GM12878 (cell line): ENCODE results near the gene TRAPPC2B. TPM values are rescaled to one million over a fixed set of nuclear protein-coding genes. Genes with fewer than 3 reads are reported as not detected.

Experiments used
- ATAC-seq: fragments of 200-7000 bp; cut with Tn5 transposase; 3 replicates; pipeline ENCODE4 v1.9.1; 2020; ENCODE audit warnings: mild to moderate bottlenecking, moderate library complexity
- BruUV-seq: library from RNA; stranded (reverse); fragments of 400-500 nt; replicated peaks from 2 replicates; lab custom pipeline; 2021; lab: Mats Ljungman, UMichigan
- CTCF ChIA-PET: fragments of 300-600 bp; sonication (Branson Sonifier 250); formaldehyde crosslinking; extraction: SDS; loops from one replicate; lab custom pipeline; 2021; ENCODE audit warnings: inconsistent platforms; lab: Yijun Ruan, JAX
- POLR2A ChIA-PET: fragments of 350-600 bp; formaldehyde crosslinking; extraction: SDS; loops from one replicate; lab custom pipeline; 2021; ENCODE audit warnings: inconsistent platforms; lab: Charles Lee
- RAD21 ChIA-PET: fragments of 300-600 bp; sonication (Branson Sonifier 250); formaldehyde crosslinking; loops from one replicate; lab custom pipeline; 2023; ENCODE audit warnings: antibody characterized with exemption; ENCODE audit not compliant: unreplicated experiment; lab: Charles Lee
- SMC1A ChIA-PET: fragments of 300-600 bp; sonication (Branson Sonifier 250); formaldehyde crosslinking; loops from one replicate; lab custom pipeline; 2023; ENCODE audit not compliant: unreplicated experiment, uncharacterized antibody; lab: Charles Lee
- DNase-seq: peaks from one replicate; pipeline ENCODE4 v3.0.0-alpha.2; 2011; ENCODE audit warnings: low read depth, low spot score
- FAIRE-seq: peaks from 3 replicates; lab custom pipeline; 2011; peaks lifted over from hg19 to GRCh38; lab: Jason Lieb, UNC
- H2AFZ ChIP-seq: 2 replicates; pipeline ENCODE4 v1.6.0; 2011; ENCODE audit warnings: low read depth, low read length, control low read depth; ENCODE audit not compliant: control insufficient read depth
- H3K27ac ChIP-seq: 2 replicates; pipeline ENCODE4 v1.5.1; 2011; ENCODE audit warnings: control low read depth; ENCODE audit not compliant: control insufficient read depth, insufficient read depth
- H3K27me3 ChIP-seq, 2 experiments: replicated peaks in 1 of 2; 2 replicates each; pipeline versions ENCODE4 v1.6.0 to v1.6.1; 2011; ENCODE audit warnings: low read length in 1 of 2; ENCODE audit not compliant: control insufficient read depth in 2 of 2, insufficient read depth in 2 of 2
- H3K36me3 ChIP-seq, 2 experiments: 2 replicates each; pipeline ENCODE4 v1.5.1; 2011; ENCODE audit warnings: low read length in 1 of 2; ENCODE audit not compliant: control insufficient read depth in 2 of 2, insufficient read depth in 2 of 2
- H3K4me1 ChIP-seq: 2 replicates; pipeline ENCODE4 v1.6.1; 2011; ENCODE audit warnings: mild to moderate bottlenecking, low read length, moderate library complexity, mixed read lengths; ENCODE audit not compliant: control insufficient read depth, insufficient read depth
- H3K4me2 ChIP-seq: 2 replicates; pipeline ENCODE4 v1.6.0; 2011; ENCODE audit warnings: control low read depth; ENCODE audit not compliant: control insufficient read depth, insufficient read depth
- H3K4me3 ChIP-seq: fragments of 200-600 bp; sonication (generic); 2 replicates; pipeline ENCODE4 v1.5.1; 2016
- H3K79me2 ChIP-seq: 2 replicates; pipeline ENCODE4 v1.6.0; 2011; ENCODE audit warnings: low read length; ENCODE audit not compliant: control insufficient read depth, insufficient read depth
- H3K9ac ChIP-seq: 2 replicates; pipeline ENCODE4 v1.8.0; 2011; ENCODE audit warnings: low read length, control low read depth, mixed read lengths; ENCODE audit not compliant: control insufficient read depth, insufficient read depth
- H3K9me3 ChIP-seq: replicated peaks from 3 replicates; pipeline ENCODE4 v1.5.1; 2011; ENCODE audit warnings: mild to moderate bottlenecking, low read length; ENCODE audit not compliant: control insufficient read depth, insufficient read depth
- H4K20me1 ChIP-seq: 2 replicates; pipeline ENCODE4 v1.6.0; 2011; ENCODE audit not compliant: control insufficient read depth, insufficient read depth
- KLF5 ChIP-seq: fragments of 450-650 bp; IDR thresholded peaks from 2 replicates; pipeline ENCODE4 v1.6.1; 2014; ENCODE audit warnings: mild to moderate bottlenecking; ENCODE audit not compliant: partially characterized antibody
- MXI1 ChIP-seq: fragments of 150-350 bp; IDR thresholded peaks from 2 replicates; pipeline ENCODE4 v1.6.1; 2011; ENCODE audit warnings: low read depth, mild to moderate bottlenecking, inconsistent platforms, low read length, improper control_type of control experiment
- NBN ChIP-seq: fragments of 450-650 bp; IDR thresholded peaks from 2 replicates; pipeline ENCODE4 v1.6.1; 2016
- TCF12 ChIP-seq: IDR thresholded peaks from 2 replicates; pipeline ENCODE4 v1.6.1; 2011; ENCODE audit warnings: low read depth, mild to moderate bottlenecking, low read length
- WGBS: methylation state at CpG from one replicate; pipeline ENCODE4 v1.1.6; 2016; ENCODE audit warnings: low lambda C conversion rate; ENCODE audit not compliant: insufficient replicate concordance, insufficient coverage; ENCODE audit errors: missing lambda C conversion rate; 5-methylcytosine and 5-hydroxymethylcytosine counted together
- in situ Hi-C: fragments of 300-500 bp; cut with MboI; formaldehyde crosslinking; loops from 9 replicates; pipeline ENCODE4 v1.14.3; 2018; ENCODE audit warnings: mixed read lengths
- intact Hi-C: fragments of 100-400 bp; cut with micrococcal nuclease; formaldehyde crosslinking; loops from one replicate; pipeline ENCODE4 v1.14.2; 2022; ENCODE audit not compliant: unreplicated experiment
- polyA plus RNA-seq, 11 experiments: library from polyadenylated mRNA; depleted of rRNA in 4 of 11; unstranded in 6 of 11; stranded (reverse) in 5 of 11; fragments of >200 nt; fragmentation: Nextera tagmentation in 4 of 11; fragmentation: Illumina TruSeq in 1 of 11; extraction: Ambion mirVana in 4 of 11; extraction: Trizol in 1 of 11; gene quantifications; 1 replicate in 1 of 11; 2 replicates in 10 of 11; pipeline versions ENCODE4 v1.2.1 to v1.2.3, GENCODE V29; 2011 to 2016; ENCODE audit warnings: inconsistent platforms in 2 of 11, missing spikeins in 2 of 11, low read depth in 1 of 11
- total RNA-seq, 4 experiments: library from RNA; depleted of rRNA in 3 of 4; stranded (reverse); fragments of >200 nt in 3 of 4; fragmentation: Illumina TruSeq in 1 of 4; extraction: Trizol in 1 of 4; gene quantifications; 2 replicates each; pipeline versions ENCODE4 v1.2.1 to v1.2.3, GENCODE V29; 2013 to 2021
- TF ChIP-seq, protein P1 (sequence below): fragments of 450-650 bp; IDR thresholded peaks from 2 replicates; pipeline ENCODE4 v1.6.1; 2016; ENCODE audit warnings: mild to moderate bottlenecking
- TF ChIP-seq, protein P2 (sequence below): fragments of 450-650 bp; IDR thresholded peaks from 2 replicates; pipeline ENCODE4 v1.6.1; 2017; ENCODE audit warnings: mild to moderate bottlenecking, low read depth, inconsistent platforms; ENCODE audit not compliant: poor library complexity, severe bottlenecking
- TF ChIP-seq, protein P3 (sequence below): fragments of 450-650 bp; IDR thresholded peaks from 2 replicates; pipeline ENCODE4 v1.6.1; 2018; ENCODE audit warnings: borderline replicate concordance, mild to moderate bottlenecking; ENCODE audit not compliant: partially characterized antibody

The TRAPPC2B gene
- total and polyA plus RNA-seq, 10 of the 15 experiments (the other 5 are each of a cell fraction or from before 2014, with no cell fraction given), result 10.6 to 86.4 (median 25.6) TPM

DNA sequence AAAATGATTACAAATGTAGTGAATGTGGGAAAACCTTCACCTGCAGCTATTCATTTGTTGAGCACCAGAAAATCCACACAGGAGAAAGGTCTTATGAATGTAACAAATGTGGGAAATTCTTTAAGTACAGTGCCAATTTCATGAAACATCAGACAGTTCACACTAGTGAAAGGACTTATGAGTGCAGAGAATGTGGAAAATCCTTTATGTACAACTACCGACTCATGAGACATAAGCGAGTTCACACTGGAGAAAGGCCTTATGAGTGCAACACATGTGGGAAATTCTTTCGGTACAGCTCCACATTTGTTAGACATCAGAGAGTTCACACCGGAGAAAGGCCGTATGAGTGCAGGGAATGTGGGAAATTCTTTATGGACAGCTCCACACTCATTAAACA lies 35.5 kb downstream of the TRAPPC2B start (continued):
- TF ChIP-seq TCF12, result no peak

DNA sequence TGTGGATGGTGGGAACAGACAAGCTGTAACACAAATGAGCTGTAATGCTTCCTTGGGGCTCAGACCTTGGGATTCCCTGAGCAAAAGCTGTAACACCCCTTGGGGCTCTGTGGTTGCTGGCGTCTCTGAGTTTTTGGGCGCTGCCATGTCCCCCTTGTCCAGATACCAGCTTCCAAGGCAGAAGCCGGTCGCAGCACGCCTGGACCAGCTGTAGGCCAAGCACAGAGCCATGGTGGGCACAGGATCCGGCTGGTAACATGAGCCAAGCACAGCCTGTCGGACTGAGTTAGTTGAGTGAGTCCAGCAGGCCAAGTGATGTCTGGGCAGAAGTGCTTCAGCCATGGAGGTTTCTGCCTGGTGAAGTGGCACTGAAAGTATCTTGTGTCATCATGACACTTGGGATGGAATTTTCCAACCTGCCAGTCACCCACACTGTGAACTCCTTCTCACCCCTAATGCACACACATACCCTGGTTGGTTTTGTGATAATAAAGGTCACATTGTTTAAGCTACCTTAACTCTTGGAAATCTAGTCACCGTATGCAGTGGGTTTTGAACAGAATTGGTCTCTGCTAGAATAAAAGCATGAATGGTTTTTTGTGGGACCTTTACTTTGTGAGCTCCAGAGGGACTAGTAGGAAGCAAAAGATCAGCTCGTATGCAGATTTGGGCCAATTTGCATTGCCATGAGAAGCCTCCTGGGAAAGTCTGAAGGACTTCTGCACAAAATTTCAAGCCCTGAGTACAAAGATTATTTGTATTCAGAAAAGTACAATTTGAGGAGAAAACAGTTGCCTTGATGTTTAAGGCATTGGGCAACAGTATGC lies 40.6 kb downstream of the TRAPPC2B start:
- Histone ChIP-seq H3K9me3 (no peaks in the 10 kb centered on the region; the same call in 1 of the 3 replicates), H3K27me3 (no peaks in the 10 kb centered on the region), H3K27ac (no peak overlapping the region), H3K4me2 (no peak overlapping the region), H3K4me1 (no peaks in the 10 kb centered on the region), H2AFZ (no peak overlapping the region), H3K79me2 (no peaks in the 10 kb centered on the region), H3K9ac (no peak overlapping the region), H3K4me3 (no peak overlapping the region), H3K36me3 (peaks cover 1 to 3% of the 10 kb centered on the region in 2 experiments; a peak in 3 of 4 replicates), H4K20me1 (no peaks in the 10 kb centered on the region)
- FAIRE-seq (no peak), ATAC-seq (no peak), DNase-seq (no peak)
- ChIA-PET CTCF (interaction anchor here (0.7 to 3.1 kb wide), 4 partner anchors 10 to 23 kb away, joined by 3 to 8 read pairs (median 4); no protein-coding TSS in a partner anchor), SMC1A (interaction anchor here (0.7 to 0.9 kb wide), 2 partner anchors 14 to 428 kb away, joined by 3 read pairs; no protein-coding TSS in a partner anchor), POLR2A (interaction anchor here (0.5 to 0.6 kb wide), 2 partner anchors 28 to 323 kb away, joined by 6 to 7 read pairs; partner anchors contain the start of gene ZNF671), RAD21 (no interaction called here)
- WGBS, result 93% methylated on average over 9 of the region's 9 CpGs
- TF ChIP-seq, protein P1, sequence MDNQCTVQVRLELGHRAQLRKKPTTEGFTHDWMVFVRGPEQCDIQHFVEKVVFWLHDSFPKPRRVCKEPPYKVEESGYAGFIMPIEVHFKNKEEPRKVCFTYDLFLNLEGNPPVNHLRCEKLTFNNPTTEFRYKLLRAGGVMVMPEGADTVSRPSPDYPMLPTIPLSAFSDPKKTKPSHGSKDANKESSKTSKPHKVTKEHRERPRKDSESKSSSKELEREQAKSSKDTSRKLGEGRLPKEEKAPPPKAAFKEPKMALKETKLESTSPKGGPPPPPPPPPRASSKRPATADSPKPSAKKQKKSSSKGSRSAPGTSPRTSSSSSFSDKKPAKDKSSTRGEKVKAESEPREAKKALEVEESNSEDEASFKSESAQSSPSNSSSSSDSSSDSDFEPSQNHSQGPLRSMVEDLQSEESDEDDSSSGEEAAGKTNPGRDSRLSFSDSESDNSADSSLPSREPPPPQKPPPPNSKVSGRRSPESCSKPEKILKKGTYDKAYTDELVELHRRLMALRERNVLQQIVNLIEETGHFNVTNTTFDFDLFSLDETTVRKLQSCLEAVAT, result no peak
- TF ChIP-seq NBN (no peak), TCF12 (no peak), KLF5 (no peak), MXI1 (no peak)
- TF ChIP-seq, protein P2, sequence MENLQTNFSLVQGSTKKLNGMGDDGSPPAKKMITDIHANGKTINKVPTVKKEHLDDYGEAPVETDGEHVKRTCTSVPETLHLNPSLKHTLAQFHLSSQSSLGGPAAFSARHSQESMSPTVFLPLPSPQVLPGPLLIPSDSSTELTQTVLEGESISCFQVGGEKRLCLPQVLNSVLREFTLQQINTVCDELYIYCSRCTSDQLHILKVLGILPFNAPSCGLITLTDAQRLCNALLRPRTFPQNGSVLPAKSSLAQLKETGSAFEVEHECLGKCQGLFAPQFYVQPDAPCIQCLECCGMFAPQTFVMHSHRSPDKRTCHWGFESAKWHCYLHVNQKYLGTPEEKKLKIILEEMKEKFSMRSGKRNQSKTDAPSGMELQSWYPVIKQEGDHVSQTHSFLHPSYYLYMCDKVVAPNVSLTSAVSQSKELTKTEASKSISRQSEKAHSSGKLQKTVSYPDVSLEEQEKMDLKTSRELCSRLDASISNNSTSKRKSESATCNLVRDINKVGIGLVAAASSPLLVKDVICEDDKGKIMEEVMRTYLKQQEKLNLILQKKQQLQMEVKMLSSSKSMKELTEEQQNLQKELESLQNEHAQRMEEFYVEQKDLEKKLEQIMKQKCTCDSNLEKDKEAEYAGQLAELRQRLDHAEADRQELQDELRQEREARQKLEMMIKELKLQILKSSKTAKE, result no peak
- TF ChIP-seq, protein P3, sequence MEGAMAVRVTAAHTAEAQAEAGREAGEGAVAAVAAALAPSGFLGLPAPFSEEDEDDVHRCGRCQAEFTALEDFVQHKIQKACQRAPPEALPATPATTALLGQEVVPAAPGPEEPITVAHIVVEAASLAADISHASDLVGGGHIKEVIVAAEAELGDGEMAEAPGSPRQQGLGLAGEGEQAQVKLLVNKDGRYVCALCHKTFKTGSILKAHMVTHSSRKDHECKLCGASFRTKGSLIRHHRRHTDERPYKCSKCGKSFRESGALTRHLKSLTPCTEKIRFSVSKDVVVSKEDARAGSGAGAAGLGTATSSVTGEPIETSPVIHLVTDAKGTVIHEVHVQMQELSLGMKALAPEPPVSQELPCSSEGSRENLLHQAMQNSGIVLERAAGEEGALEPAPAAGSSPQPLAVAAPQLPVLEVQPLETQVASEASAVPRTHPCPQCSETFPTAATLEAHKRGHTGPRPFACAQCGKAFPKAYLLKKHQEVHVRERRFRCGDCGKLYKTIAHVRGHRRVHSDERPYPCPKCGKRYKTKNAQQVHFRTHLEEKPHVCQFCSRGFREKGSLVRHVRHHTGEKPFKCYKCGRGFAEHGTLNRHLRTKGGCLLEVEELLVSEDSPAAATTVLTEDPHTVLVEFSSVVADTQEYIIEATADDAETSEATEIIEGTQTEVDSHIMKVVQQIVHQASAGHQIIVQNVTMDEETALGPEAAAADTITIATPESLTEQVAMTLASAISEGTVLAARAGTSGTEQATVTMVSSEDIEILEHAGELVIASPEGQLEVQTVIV, result no peak
- intact Hi-C loops, result loop anchor here (10.0 kb wide), 1 partner anchor 481 kb away; the partner anchor contains the start of gene ZNF814
- in situ Hi-C loops, result no loop called here
- no TSS peak for BruUV-seq
